Liver (tissue), 9 donors: ENCODE measurements around the gene CTNNBL1. TPM values are rescaled to one million over a fixed set of nuclear protein-coding genes. Genes with fewer than 3 reads are reported as not detected.
A peak's percentile ranks its signal among the peaks of the same experiment; 100 is the strongest.

Experiments
- DNase-seq: peaks from one replicate; pipeline ENCODE4 v3.0.0-alpha.2; 2017; ENCODE audit warnings: low spot score
- H3K27ac ChIP-seq, 2 donors: one replicate each; pipeline ENCODE4 v1.7.0; 2013; ENCODE audit warnings: inconsistent platforms in 2 of 2, low read length in 2 of 2, control low read depth in 1 of 2, low read depth in 1 of 2, mild to moderate bottlenecking in 1 of 2
- H3K27me3 ChIP-seq, 4 donors: one replicate each; pipeline versions ENCODE4 v1.6.1 to v1.7.0; 2013; ENCODE audit warnings: low read length in 3 of 4, inconsistent platforms in 1 of 4, mild to moderate bottlenecking in 1 of 4, moderate library complexity in 1 of 4; ENCODE audit not compliant: control insufficient read depth in 4 of 4, insufficient read depth in 4 of 4
- H3K36me3 ChIP-seq, 4 donors: one replicate each; pipeline versions ENCODE4 v1.6.1 to v1.7.0; 2013; ENCODE audit warnings: low read length in 3 of 4, mild to moderate bottlenecking in 3 of 4, low read depth in 1 of 4, moderate library complexity in 1 of 4; ENCODE audit not compliant: control insufficient read depth in 4 of 4, insufficient read depth in 3 of 4
- H3K4me1 ChIP-seq, 4 donors: one replicate each; pipeline versions ENCODE4 v1.6.1 to v1.7.0; 2013; ENCODE audit warnings: low read length in 3 of 4, mild to moderate bottlenecking in 3 of 4, moderate library complexity in 1 of 4; ENCODE audit not compliant: control insufficient read depth in 4 of 4, insufficient read depth in 4 of 4
- H3K4me3 ChIP-seq, 3 donors: one replicate each; pipeline versions ENCODE4 v1.6.1 to v1.7.0; 2013; ENCODE audit warnings: low read length in 3 of 3, control low read depth in 1 of 3, low read depth in 1 of 3, mild to moderate bottlenecking in 1 of 3
- H3K9ac ChIP-seq, 2 donors: one replicate each; pipeline ENCODE4 v1.7.0; 2013; ENCODE audit warnings: low read length in 2 of 2, mild to moderate bottlenecking in 2 of 2, moderate library complexity in 2 of 2, control low read depth in 1 of 2, low read depth in 1 of 2
- H3K9me3 ChIP-seq, 4 donors: one replicate each; pipeline versions ENCODE4 v1.6.1 to v1.7.0; 2013; ENCODE audit warnings: low read length in 3 of 4; ENCODE audit not compliant: control insufficient read depth in 4 of 4
- EGR1 ChIP-seq, 2 donors: IDR thresholded peaks; 2 replicates each; pipeline ENCODE4 v1.6.1; 2016 to 2018; ENCODE audit warnings: antibody characterized with exemption in 2 of 2, low read depth in 2 of 2
- FOXA2 ChIP-seq: IDR thresholded peaks from 2 replicates; pipeline ENCODE4 v1.6.1; 2016; ENCODE audit warnings: antibody characterized with exemption
- GABPA ChIP-seq, 2 donors: IDR thresholded peaks in 1 of 2; conservative IDR thresholded peaks in 1 of 2; 2 replicates each; pipeline ENCODE4 v1.6.1; 2016; ENCODE audit warnings: antibody characterized with exemption in 2 of 2, mild to moderate bottlenecking in 1 of 2, moderate library complexity in 1 of 2
- HNF4A ChIP-seq, 2 donors: conservative IDR thresholded peaks; 2 replicates each; pipeline ENCODE4 v1.6.1; 2016; ENCODE audit warnings: antibody characterized with exemption in 2 of 2, mild to moderate bottlenecking in 2 of 2
- JUND ChIP-seq, 2 donors: IDR thresholded peaks; 2 replicates each; pipeline ENCODE4 v1.6.1; 2016; ENCODE audit warnings: antibody characterized with exemption in 2 of 2
- NR2F2 ChIP-seq: IDR thresholded peaks from 2 replicates; pipeline ENCODE4 v1.6.1; 2016; ENCODE audit warnings: antibody characterized with exemption
- RAD21 ChIP-seq, 2 donors: IDR thresholded peaks; 2 replicates each; pipeline ENCODE4 v1.6.1; 2016; ENCODE audit warnings: antibody characterized with exemption in 2 of 2, mild to moderate bottlenecking in 2 of 2
- SP1 ChIP-seq: IDR thresholded peaks from 2 replicates; pipeline ENCODE4 v1.6.1; 2018; ENCODE audit warnings: antibody characterized with exemption, mild to moderate bottlenecking
- TAF1 ChIP-seq: conservative IDR thresholded peaks from 2 replicates; pipeline ENCODE4 v1.6.1; 2016; ENCODE audit warnings: antibody characterized with exemption, mild to moderate bottlenecking
- WGBS: extraction: QIAGEN DNeasy Blood & Tissue Kit; methylation state at CpG from one replicate; pipeline ENCODE4 v1.1.7; 2013; 5-methylcytosine and 5-hydroxymethylcytosine counted together
- polyA plus RNA-seq, 2 donors: library from polyadenylated mRNA; stranded (reverse) in 1 of 2; unstranded in 1 of 2; fragments of 200-250 nt in 1 of 2; fragments of >200 nt in 1 of 2; fragmentation: Nextera tagmentation in 1 of 2; extraction: Ambion mirVana in 1 of 2; gene quantifications; one replicate each; pipeline versions ENCODE4 v1.2.1 to v1.2.3, GENCODE V29; 2013 to 2015
- total RNA-seq, 2 donors: library from RNA; depleted of rRNA; stranded (reverse); fragments of >200 nt; gene quantifications; one replicate each; pipeline ENCODE4 v1.2.3, GENCODE V29; 2014
- TF ChIP-seq, protein P1 (sequence below): IDR thresholded peaks from 2 replicates; pipeline ENCODE4 v1.6.1; 2016; ENCODE audit warnings: antibody characterized with exemption
- TF ChIP-seq, protein P2 (sequence below): IDR thresholded peaks from 2 replicates; pipeline ENCODE4 v1.6.1; 2016; ENCODE audit warnings: antibody characterized with exemption, mild to moderate bottlenecking
- TF ChIP-seq, protein P3 (sequence below): fragments of 150-350 bp; IDR thresholded peaks from 2 replicates; pipeline ENCODE4 v1.5.1; 2017; ENCODE audit warnings: improper control_type of control experiment, low read depth, low read length; ENCODE audit not compliant: missing input control
- TF ChIP-seq, protein P4 (sequence below): IDR thresholded peaks from 2 replicates; pipeline ENCODE4 v1.6.1; 2016; ENCODE audit warnings: antibody characterized with exemption
- TF ChIP-seq, protein P5 (sequence below): IDR thresholded peaks from 2 replicates; pipeline ENCODE4 v1.6.1; 2016; ENCODE audit warnings: antibody characterized with exemption
- donor health status: healthy.
- donor health status: healthy.
- donor health status: healthy.
- donor health status: healthy.
- donor health status: healthy.

CTNNBL1 gene
- total and polyA plus RNA-seq, 4 donors = 18.3 to 25.4 (median 20.3) TPM

DNA sequence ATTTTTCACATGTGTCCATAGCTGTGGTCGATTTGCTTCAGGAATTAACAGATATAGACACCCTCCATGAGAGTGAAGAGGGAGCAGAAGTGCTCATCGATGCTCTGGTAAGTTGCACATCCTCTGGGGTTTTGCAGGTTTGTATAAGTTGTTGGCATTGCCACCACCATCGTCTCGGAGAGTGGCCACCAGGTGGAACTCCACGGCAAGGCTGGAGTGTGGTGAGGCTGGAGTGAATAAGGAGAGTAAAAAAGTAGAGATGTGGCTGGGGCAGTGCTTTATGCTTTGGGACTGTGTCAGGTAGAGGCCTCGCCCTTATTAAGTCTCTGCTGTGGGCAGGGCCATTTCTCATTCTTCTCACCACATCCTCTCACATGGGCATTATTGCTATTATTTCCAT, 63.7 kb downstream of the CTNNBL1 start:
- no peak for DNase-seq
- Histone ChIP-seq H3K4me1 (peaks cover 2 to 19% (median 7%) of the 10 kb centered on the region in 4 donors), H3K9me3 (no peaks in the 10 kb centered on the region), H3K36me3 (peaks cover 0 to 16% (median 6%) of the 10 kb centered on the region in 4 donors), H3K9ac (no peak overlapping the region), H3K27me3 (no peaks in the 10 kb centered on the region), H3K4me3 (no peak overlapping the region), H3K27ac (no peak overlapping the region)
- peak in 1 of 2 donors; percentile 19 for TF ChIP-seq RAD21 (IDR thresholded peaks at IDR 0.05)
- TF ChIP-seq, protein P1, sequence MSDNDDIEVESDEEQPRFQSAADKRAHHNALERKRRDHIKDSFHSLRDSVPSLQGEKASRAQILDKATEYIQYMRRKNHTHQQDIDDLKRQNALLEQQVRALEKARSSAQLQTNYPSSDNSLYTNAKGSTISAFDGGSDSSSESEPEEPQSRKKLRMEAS = no peak
- WGBS = 92% methylated on average over 6 of the region's 6 CpGs

DNA sequence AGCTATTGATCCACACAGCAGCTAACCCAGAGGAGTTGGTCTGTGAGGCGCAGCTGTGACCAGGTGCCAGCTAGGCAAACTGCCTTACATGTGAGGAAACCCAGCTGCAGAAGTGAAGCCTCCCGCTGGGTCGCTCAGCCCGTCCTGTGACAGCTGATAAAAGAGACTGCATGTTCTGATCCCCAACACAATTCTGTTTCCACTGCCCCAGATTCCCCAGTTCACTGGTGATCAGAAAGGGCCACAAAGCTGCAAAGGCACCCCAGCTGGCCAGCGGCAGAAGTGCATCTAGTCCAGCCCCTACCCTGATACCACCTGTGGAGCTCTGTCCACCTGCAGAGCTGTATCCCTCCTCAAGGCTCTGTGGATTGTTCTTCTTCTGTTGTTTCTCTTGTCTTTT, 64.5 kb downstream of the CTNNBL1 start:
- Histone ChIP-seq H3K27ac (no peak overlapping the region), H3K36me3 (peaks cover 0 to 18% (median 9%) of the 10 kb centered on the region in 4 donors), H3K27me3 (no peaks in the 10 kb centered on the region), H3K9ac (no peak overlapping the region), H3K4me1 (peaks cover 2 to 19% (median 7%) of the 10 kb centered on the region in 4 donors), H3K4me3 (no peak overlapping the region), H3K9me3 (no peaks in the 10 kb centered on the region)
- 93% methylated on average over 5 of the region's 5 CpGs for WGBS
- no peak for DNase-seq
- TF ChIP-seq RAD21 (IDR thresholded peaks at IDR 0.05) = peak in 1 of 2 donors; percentile 55
- TF ChIP-seq, protein P2, sequence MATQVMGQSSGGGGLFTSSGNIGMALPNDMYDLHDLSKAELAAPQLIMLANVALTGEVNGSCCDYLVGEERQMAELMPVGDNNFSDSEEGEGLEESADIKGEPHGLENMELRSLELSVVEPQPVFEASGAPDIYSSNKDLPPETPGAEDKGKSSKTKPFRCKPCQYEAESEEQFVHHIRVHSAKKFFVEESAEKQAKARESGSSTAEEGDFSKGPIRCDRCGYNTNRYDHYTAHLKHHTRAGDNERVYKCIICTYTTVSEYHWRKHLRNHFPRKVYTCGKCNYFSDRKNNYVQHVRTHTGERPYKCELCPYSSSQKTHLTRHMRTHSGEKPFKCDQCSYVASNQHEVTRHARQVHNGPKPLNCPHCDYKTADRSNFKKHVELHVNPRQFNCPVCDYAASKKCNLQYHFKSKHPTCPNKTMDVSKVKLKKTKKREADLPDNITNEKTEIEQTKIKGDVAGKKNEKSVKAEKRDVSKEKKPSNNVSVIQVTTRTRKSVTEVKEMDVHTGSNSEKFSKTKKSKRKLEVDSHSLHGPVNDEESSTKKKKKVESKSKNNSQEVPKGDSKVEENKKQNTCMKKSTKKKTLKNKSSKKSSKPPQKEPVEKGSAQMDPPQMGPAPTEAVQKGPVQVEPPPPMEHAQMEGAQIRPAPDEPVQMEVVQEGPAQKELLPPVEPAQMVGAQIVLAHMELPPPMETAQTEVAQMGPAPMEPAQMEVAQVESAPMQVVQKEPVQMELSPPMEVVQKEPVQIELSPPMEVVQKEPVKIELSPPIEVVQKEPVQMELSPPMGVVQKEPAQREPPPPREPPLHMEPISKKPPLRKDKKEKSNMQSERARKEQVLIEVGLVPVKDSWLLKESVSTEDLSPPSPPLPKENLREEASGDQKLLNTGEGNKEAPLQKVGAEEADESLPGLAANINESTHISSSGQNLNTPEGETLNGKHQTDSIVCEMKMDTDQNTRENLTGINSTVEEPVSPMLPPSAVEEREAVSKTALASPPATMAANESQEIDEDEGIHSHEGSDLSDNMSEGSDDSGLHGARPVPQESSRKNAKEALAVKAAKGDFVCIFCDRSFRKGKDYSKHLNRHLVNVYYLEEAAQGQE = no peak
- no peak for TF ChIP-seq HNF4A (conservative IDR thresholded peaks at IDR 0.05)
- TF ChIP-seq, protein P3, sequence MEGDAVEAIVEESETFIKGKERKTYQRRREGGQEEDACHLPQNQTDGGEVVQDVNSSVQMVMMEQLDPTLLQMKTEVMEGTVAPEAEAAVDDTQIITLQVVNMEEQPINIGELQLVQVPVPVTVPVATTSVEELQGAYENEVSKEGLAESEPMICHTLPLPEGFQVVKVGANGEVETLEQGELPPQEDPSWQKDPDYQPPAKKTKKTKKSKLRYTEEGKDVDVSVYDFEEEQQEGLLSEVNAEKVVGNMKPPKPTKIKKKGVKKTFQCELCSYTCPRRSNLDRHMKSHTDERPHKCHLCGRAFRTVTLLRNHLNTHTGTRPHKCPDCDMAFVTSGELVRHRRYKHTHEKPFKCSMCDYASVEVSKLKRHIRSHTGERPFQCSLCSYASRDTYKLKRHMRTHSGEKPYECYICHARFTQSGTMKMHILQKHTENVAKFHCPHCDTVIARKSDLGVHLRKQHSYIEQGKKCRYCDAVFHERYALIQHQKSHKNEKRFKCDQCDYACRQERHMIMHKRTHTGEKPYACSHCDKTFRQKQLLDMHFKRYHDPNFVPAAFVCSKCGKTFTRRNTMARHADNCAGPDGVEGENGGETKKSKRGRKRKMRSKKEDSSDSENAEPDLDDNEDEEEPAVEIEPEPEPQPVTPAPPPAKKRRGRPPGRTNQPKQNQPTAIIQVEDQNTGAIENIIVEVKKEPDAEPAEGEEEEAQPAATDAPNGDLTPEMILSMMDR = peak; percentile 12

DNA sequence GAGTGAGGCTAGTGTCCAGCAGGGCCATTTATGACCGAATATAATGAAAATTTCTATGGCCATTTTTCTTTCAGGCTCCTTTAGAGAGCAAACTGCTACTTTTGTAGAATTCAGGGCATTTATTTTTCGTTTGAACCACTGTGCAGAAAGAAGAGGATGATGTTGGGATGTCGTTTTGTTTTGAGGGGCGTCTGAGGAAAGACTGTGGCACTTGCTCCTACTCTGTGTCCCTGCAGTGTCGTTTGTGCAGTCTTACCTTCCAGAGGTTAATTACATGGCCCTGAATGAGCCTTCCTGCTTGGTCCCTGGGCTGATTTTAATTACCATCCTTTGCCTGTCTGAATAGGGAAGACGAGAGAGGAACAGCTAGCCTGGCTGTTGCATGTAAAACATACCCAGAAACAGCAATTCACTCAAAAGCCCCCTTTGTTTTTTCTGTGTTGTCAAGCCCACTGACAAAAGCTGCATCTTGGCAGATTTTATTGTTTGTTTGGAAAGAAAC, 65.3 kb downstream of the CTNNBL1 start:
- peaks cover 2 to 19% (median 7%) of the 10 kb centered on the region in 4 donors for H3K4me1 ChIP-seq
- no peak overlapping the region for H3K9ac ChIP-seq
- H3K9me3 ChIP-seq = no peaks in the 10 kb centered on the region
- WGBS = 90% methylated on average over 6 of the region's 6 CpGs
- H3K27me3 ChIP-seq = no peaks in the 10 kb centered on the region
- no peak for DNase-seq
- peaks cover 0 to 24% (median 9%) of the 10 kb centered on the region in 4 donors for H3K36me3 ChIP-seq
- H3K27ac ChIP-seq = no peak overlapping the region
- no peak overlapping the region for H3K4me3 ChIP-seq
- no peak for TF ChIP-seq SP1
- TF ChIP-seq EGR1 (IDR thresholded peaks at IDR 0.05; ENCODE audit: low read depth in 2 of 2) = no peak
- TF ChIP-seq TAF1 = no peak
- TF ChIP-seq NR2F2 = no peak
- no peak for TF ChIP-seq JUND (IDR thresholded peaks at IDR 0.05)
- TF ChIP-seq, protein P3 = no peak
- no peak for TF ChIP-seq FOXA2
- no peak for TF ChIP-seq GABPA (IDR thresholded peaks at IDR 0.05 in 1 of 2, conservative IDR thresholded peaks at IDR 0.05 in 1 of 2)
- TF ChIP-seq, protein P4, sequence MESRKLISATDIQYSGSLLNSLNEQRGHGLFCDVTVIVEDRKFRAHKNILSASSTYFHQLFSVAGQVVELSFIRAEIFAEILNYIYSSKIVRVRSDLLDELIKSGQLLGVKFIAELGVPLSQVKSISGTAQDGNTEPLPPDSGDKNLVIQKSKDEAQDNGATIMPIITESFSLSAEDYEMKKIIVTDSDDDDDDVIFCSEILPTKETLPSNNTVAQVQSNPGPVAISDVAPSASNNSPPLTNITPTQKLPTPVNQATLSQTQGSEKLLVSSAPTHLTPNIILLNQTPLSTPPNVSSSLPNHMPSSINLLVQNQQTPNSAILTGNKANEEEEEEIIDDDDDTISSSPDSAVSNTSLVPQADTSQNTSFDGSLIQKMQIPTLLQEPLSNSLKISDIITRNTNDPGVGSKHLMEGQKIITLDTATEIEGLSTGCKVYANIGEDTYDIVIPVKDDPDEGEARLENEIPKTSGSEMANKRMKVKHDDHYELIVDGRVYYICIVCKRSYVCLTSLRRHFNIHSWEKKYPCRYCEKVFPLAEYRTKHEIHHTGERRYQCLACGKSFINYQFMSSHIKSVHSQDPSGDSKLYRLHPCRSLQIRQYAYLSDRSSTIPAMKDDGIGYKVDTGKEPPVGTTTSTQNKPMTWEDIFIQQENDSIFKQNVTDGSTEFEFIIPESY = no peak
- TF ChIP-seq, protein P5, sequence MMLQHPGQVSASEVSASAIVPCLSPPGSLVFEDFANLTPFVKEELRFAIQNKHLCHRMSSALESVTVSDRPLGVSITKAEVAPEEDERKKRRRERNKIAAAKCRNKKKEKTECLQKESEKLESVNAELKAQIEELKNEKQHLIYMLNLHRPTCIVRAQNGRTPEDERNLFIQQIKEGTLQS = no peak
